Prostate gland (tissue), 2 donors: Measurements from ENCODE around the gene B3GLCT.

Experiments
- CTCF ChIP-seq, 4 experiments: fragments of 200-600 bp in 2 of 4; fragments of 450-650 bp in 2 of 4; sonication (generic) in 2 of 4; IDR thresholded peaks; 1 replicate in 3 of 4; 2 replicates in 1 of 4; pipeline ENCODE4 v1.5.1; 2016 to 2019; ENCODE audit warnings: antibody characterized with exemption in 4 of 4, mild to moderate bottlenecking in 2 of 4, moderate library complexity in 2 of 4
- POLR2A ChIP-seq: fragments of 450-650 bp; IDR thresholded peaks from one replicate; pipeline ENCODE4 v1.6.1; 2016; ENCODE audit warnings: antibody characterized with exemption, mild to moderate bottlenecking

- TF ChIP-seq CTCF (IDR thresholded peaks at IDR 0.05) (no peak), POLR2A (no peak)
Measured at GRCh38 chr13:31367410-31367809, 167.6 kb downstream of the B3GLCT start.
